HCT116 (cell line): ENCODE results near the gene SEC24D. TPM values are rescaled to one million over a fixed set of nuclear protein-coding genes. Genes with fewer than 3 reads are reported as not detected.

Source experiments
- ATAC-seq: fragments of 200-7000 bp; cut with Tn5 transposase; 2 replicates; pipeline ENCODE4 v1.9.1; 2020; ENCODE audit warnings: mild to moderate bottlenecking, moderate library complexity
- BruUV-seq: library from RNA; stranded (reverse); fragments of 400-500 nt; replicated peaks from 2 replicates; lab custom pipeline; 2021; lab: Mats Ljungman, UMichigan
- CTCF ChIA-PET: fragments of 300-600 bp; sonication (Branson Sonifier 250); formaldehyde crosslinking; loops from one replicate; lab custom pipeline; 2021; ENCODE audit warnings: antibody characterized with exemption; lab: Charles Lee
- POLR2A ChIA-PET: fragments of 300-600, 350-600 bp; sonication (Branson Sonifier 250); formaldehyde crosslinking; loops from one replicate; lab custom pipeline; 2021; ENCODE audit warnings: antibody characterized with exemption; lab: Charles Lee
- RAD21 ChIA-PET, 2 experiments: fragments of 300-600 bp; sonication (Branson Sonifier 250); formaldehyde crosslinking; loops; one replicate each; lab custom pipeline; 2023; ENCODE audit warnings: low total read pairs in 2 of 2; ENCODE audit not compliant: uncharacterized antibody in 2 of 2, unreplicated experiment in 2 of 2, low non-redundant PET in 1 of 2; lab: Charles Lee
- DNase-seq: peaks from one replicate; pipeline ENCODE4 v3.0.0-alpha.2; 2010; ENCODE audit warnings: low read depth, low spot score
- H2AFZ ChIP-seq: fragments of 200-600 bp; shearing (Covaris generic), sonication (generic); 2 replicates; pipeline ENCODE4 v1.6.1; 2017; ENCODE audit warnings: low read depth, mixed run types, mixed read lengths, antibody characterized with exemption, low read length; ENCODE audit not compliant: poor library complexity, severe bottlenecking
- H3K27ac ChIP-seq: 2 replicates; pipeline ENCODE4 v1.5.1; 2012; ENCODE audit warnings: low read depth, low read length
- H3K27me3 ChIP-seq: fragments of 200-600 bp; sonication (generic); 2 replicates; pipeline ENCODE4 v1.6.1; 2016; ENCODE audit warnings: mixed run types, low read length, mixed read lengths; ENCODE audit not compliant: insufficient read depth
- H3K36me3 ChIP-seq, 2 experiments: fragments of 200-500 bp in 1 of 2; fragments of 200-600 bp in 1 of 2; sonication (Bioruptor generic) in 1 of 2; sonication (generic) in 1 of 2; 2 replicates each; pipeline versions ENCODE4 v1.5.1 to v1.6.1; 2014 to 2016; ENCODE audit warnings: low read length in 2 of 2, inconsistent platforms in 1 of 2, mixed read lengths in 1 of 2, mixed run types in 1 of 2; ENCODE audit not compliant: insufficient read depth in 2 of 2, control insufficient read depth in 1 of 2
- H3K4me1 ChIP-seq, 2 experiments: fragments of 200-600 bp in 1 of 2; sonication (generic) in 1 of 2; 2 replicates each; pipeline versions ENCODE4 v1.5.1 to v1.6.1; 2012 to 2017; ENCODE audit warnings: low read length in 2 of 2, inconsistent platforms in 1 of 2, mild to moderate bottlenecking in 1 of 2, mixed read lengths in 1 of 2, mixed run types in 1 of 2, moderate library complexity in 1 of 2; ENCODE audit not compliant: insufficient read depth in 2 of 2, control insufficient read depth in 1 of 2
- H3K4me2 ChIP-seq: fragments of 200-600 bp; sonication (generic); 2 replicates; pipeline ENCODE4 v1.6.1; 2017; ENCODE audit warnings: mixed run types, low read length, mixed read lengths
- H3K4me3 ChIP-seq, 2 experiments: fragments of 200-600 bp in 1 of 2; sonication (generic) in 1 of 2; replicated peaks in 1 of 2; 2 replicates each; pipeline ENCODE4 v1.5.1; 2011 to 2016; ENCODE audit warnings: low read length in 2 of 2, control low read depth in 1 of 2, low read depth in 1 of 2, mild to moderate bottlenecking in 1 of 2, mixed read lengths in 1 of 2, mixed run types in 1 of 2
- H3K79me2 ChIP-seq: fragments of 200-600 bp; sonication (generic); 2 replicates; pipeline ENCODE4 v1.6.1; 2017; ENCODE audit warnings: mild to moderate bottlenecking, mixed run types, low read length, moderate library complexity, mixed read lengths; ENCODE audit not compliant: insufficient read depth
- H3K9ac ChIP-seq: fragments of 200-600 bp; sonication (generic); 2 replicates; pipeline ENCODE4 v1.6.1; 2016; ENCODE audit warnings: low read length, mixed read lengths
- H3K9me2 ChIP-seq: fragments of 200-600 bp; sonication (generic), shearing (Covaris generic); 2 replicates; pipeline ENCODE4 v1.6.1; 2017; ENCODE audit warnings: mixed run types, mild to moderate bottlenecking, moderate library complexity; ENCODE audit not compliant: insufficient read depth
- H3K9me3 ChIP-seq, 2 experiments: fragments of 200-500 bp in 1 of 2; fragments of 200-600 bp in 1 of 2; sonication (Bioruptor generic) in 1 of 2; sonication (generic) in 1 of 2; 2 replicates each; pipeline ENCODE4 v1.6.1; 2014 to 2017; ENCODE audit warnings: low read length in 2 of 2, mixed read lengths in 2 of 2, inconsistent platforms in 1 of 2, low read depth in 1 of 2, mild to moderate bottlenecking in 1 of 2, mixed run types in 1 of 2, moderate library complexity in 1 of 2; ENCODE audit not compliant: control insufficient read depth in 1 of 2, insufficient read depth in 1 of 2
- H4K20me1 ChIP-seq: fragments of 200-600 bp; sonication (generic), shearing (Covaris generic); 2 replicates; pipeline ENCODE4 v1.6.1; 2017; ENCODE audit warnings: mixed run types, mild to moderate bottlenecking, moderate library complexity; ENCODE audit not compliant: insufficient read depth
- ATF3 ChIP-seq: IDR thresholded peaks from 2 replicates; pipeline ENCODE4 v1.6.1; 2012
- CBX3 ChIP-seq: IDR thresholded peaks from 2 replicates; pipeline ENCODE4 v1.6.1; 2012; ENCODE audit warnings: low read depth
- CTCF ChIP-seq, 3 experiments: fragments of 200-600 bp in 1 of 3; sonication (generic) in 1 of 3; IDR thresholded peaks in 2 of 3; conservative IDR thresholded peaks in 1 of 3; 2 replicates each; pipeline ENCODE4 v1.5.1; 2012 to 2017; ENCODE audit warnings: low read depth in 2 of 3, low read length in 2 of 3, antibody characterized with exemption in 1 of 3, borderline replicate concordance in 1 of 3, control low read depth in 1 of 3, mild to moderate bottlenecking in 1 of 3, mixed read lengths in 1 of 3, mixed run types in 1 of 3, moderate library complexity in 1 of 3; ENCODE audit not compliant: insufficient read depth in 1 of 3
- EGR1 ChIP-seq: IDR thresholded peaks from 2 replicates; pipeline ENCODE4 v1.6.1; 2012; ENCODE audit warnings: low read depth
- ELF1 ChIP-seq: IDR thresholded peaks from 2 replicates; pipeline ENCODE4 v1.6.1; 2012; ENCODE audit warnings: low read depth, borderline replicate concordance
- EZH2 ChIP-seq: fragments of 200-600 bp; sonication (generic); IDR thresholded peaks from 2 replicates; pipeline ENCODE4 v1.6.1; 2017; ENCODE audit warnings: antibody characterized with exemption, mixed run types
- EZH2phosphoT487 ChIP-seq: fragments of 200-600 bp; IDR thresholded peaks from 2 replicates; pipeline ENCODE4 v1.6.1; 2018; ENCODE audit warnings: antibody characterized with exemption, borderline replicate concordance
- FOSL1 ChIP-seq: IDR thresholded peaks from 2 replicates; pipeline ENCODE4 v1.6.1; 2012; ENCODE audit warnings: low read depth
- MAX ChIP-seq: IDR thresholded peaks from 2 replicates; pipeline ENCODE4 v1.6.1; 2012
- POLR2A ChIP-seq: IDR thresholded peaks from 2 replicates; pipeline ENCODE4 v1.7.0; 2011; ENCODE audit warnings: borderline replicate concordance; ENCODE audit not compliant: insufficient read depth, insufficient read length; ENCODE audit errors: extremely low read depth
- RAD21 ChIP-seq: IDR thresholded peaks from 2 replicates; pipeline ENCODE4 v1.6.1; 2012; ENCODE audit warnings: low read depth, mild to moderate bottlenecking
- REST ChIP-seq: IDR thresholded peaks from 2 replicates; pipeline ENCODE4 v1.6.1; 2012; ENCODE audit warnings: low read depth
- SIN3A ChIP-seq: IDR thresholded peaks from 2 replicates; pipeline ENCODE4 v1.6.1; 2012; ENCODE audit warnings: low read depth
- SP1 ChIP-seq: IDR thresholded peaks from 2 replicates; pipeline ENCODE4 v1.6.1; 2012; ENCODE audit warnings: low read depth
- TCF7L2 ChIP-seq: IDR thresholded peaks from 2 replicates; pipeline ENCODE4 v1.7.0; 2011; ENCODE audit warnings: borderline replicate concordance, inconsistent platforms; ENCODE audit not compliant: insufficient read depth, insufficient read length; ENCODE audit errors: extremely low read depth
- YY1 ChIP-seq: IDR thresholded peaks from 2 replicates; pipeline ENCODE4 v1.6.1; 2011; ENCODE audit warnings: low read length, low read depth, moderate library complexity, mild to moderate bottlenecking; ENCODE audit not compliant: insufficient replicate concordance; ENCODE audit errors: extremely low read depth
- ZNF274 ChIP-seq: fragments of 200-500 bp; sonication (Bioruptor generic); IDR thresholded peaks from 2 replicates; pipeline ENCODE4 v1.6.1; 2014; ENCODE audit warnings: mild to moderate bottlenecking, low read depth, low read length, inconsistent platforms
- intact Hi-C: fragments of 100-400 bp; cut with micrococcal nuclease; formaldehyde crosslinking; loops from 2 replicates; pipeline ENCODE4 v1.10.0; 2022
- total RNA-seq: library from RNA; stranded (reverse); gene quantifications from one replicate; pipeline ENCODE4 v1.2.1, GENCODE V29; 2021; ENCODE audit not compliant: unreplicated experiment
- TF ChIP-seq, protein P1 (sequence below): IDR thresholded peaks from 2 replicates; pipeline ENCODE4 v1.6.1; 2011; ENCODE audit warnings: mild to moderate bottlenecking, low read length, moderate library complexity; ENCODE audit not compliant: insufficient replicate concordance; ENCODE audit errors: extremely low read depth

The SEC24D gene
- total RNA-seq, 1 experiment from 2014 or later = 28.5 TPM

GRCh38 chr4:118734491-118735205, 101.3 kb downstream of the SEC24D start:
- H3K4me1 ChIP-seq = no peaks in the 10 kb centered on the region
- no peaks in the 10 kb centered on the region for H4K20me1 ChIP-seq
- CTCF ChIA-PET = no interaction called here
- no peak overlapping the region for H3K9ac ChIP-seq
- intact Hi-C loops = no loop called here
- H3K9me3 ChIP-seq = no peaks in the 10 kb centered on the region
- no peak overlapping the region for H3K4me3 ChIP-seq
- H3K27ac ChIP-seq = no peak overlapping the region
- H3K9me2 ChIP-seq = no peaks in the 10 kb centered on the region
- no peak overlapping the region for H2AFZ ChIP-seq
- TF ChIP-seq SP1 (no peak), CTCF (IDR thresholded peaks at IDR 0.05 in 2 of 3, conservative IDR thresholded peaks at IDR 0.05 in 1 of 3; ENCODE audit: borderline replicate concordance in 1 of 3, insufficient read depth in 1 of 3, low read depth in 2 of 3, low read length in 2 of 3) (no peak), CBX3 (no peak), RAD21 (no peak), ELF1 (no peak), YY1 (no peak), ZNF274 (no peak), ATF3 (no peak), TCF7L2 (no peak), POLR2A (no peak), MAX (no peak), EZH2phosphoT487 (no peak), EZH2 (no peak), EGR1 (no peak), SIN3A (no peak), REST (no peak), FOSL1 (no peak)
- TF ChIP-seq, protein P1, sequence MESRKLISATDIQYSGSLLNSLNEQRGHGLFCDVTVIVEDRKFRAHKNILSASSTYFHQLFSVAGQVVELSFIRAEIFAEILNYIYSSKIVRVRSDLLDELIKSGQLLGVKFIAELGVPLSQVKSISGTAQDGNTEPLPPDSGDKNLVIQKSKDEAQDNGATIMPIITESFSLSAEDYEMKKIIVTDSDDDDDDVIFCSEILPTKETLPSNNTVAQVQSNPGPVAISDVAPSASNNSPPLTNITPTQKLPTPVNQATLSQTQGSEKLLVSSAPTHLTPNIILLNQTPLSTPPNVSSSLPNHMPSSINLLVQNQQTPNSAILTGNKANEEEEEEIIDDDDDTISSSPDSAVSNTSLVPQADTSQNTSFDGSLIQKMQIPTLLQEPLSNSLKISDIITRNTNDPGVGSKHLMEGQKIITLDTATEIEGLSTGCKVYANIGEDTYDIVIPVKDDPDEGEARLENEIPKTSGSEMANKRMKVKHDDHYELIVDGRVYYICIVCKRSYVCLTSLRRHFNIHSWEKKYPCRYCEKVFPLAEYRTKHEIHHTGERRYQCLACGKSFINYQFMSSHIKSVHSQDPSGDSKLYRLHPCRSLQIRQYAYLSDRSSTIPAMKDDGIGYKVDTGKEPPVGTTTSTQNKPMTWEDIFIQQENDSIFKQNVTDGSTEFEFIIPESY = no peak
- ATAC-seq (no peak), DNase-seq (no peak)
- RAD21 ChIA-PET = no interaction called here
- peaks cover 2 to 8% of the 10 kb centered on the region in 2 experiments; a peak in 2 of 4 replicates for H3K36me3 ChIP-seq
- no peaks in the 10 kb centered on the region for H3K27me3 ChIP-seq
- POLR2A ChIA-PET = no interaction called here
- no peak overlapping the region for H3K4me2 ChIP-seq
- no peaks in the 10 kb centered on the region for H3K79me2 ChIP-seq
- BruUV-seq = no TSS peak
